Mucosa of rectum (tissue), 2 donors: ENCODE results near the gene PPM1D.
"Not testable (repeated sequence)": the region's sequence is repeated elsewhere in the genome, so short reads cannot be mapped to it uniquely, and the experiment has no call there.

Experiments
- H3K27ac ChIP-seq, 2 donors: one replicate each; pipeline ENCODE4 v1.7.0; 2013; ENCODE audit warnings: inconsistent platforms in 2 of 2, low read depth in 2 of 2, low read length in 2 of 2
- H3K27me3 ChIP-seq, 2 donors: one replicate each; pipeline ENCODE4 v1.7.0; 2013; ENCODE audit warnings: low read length in 2 of 2; ENCODE audit not compliant: control insufficient read depth in 2 of 2, insufficient read depth in 2 of 2
- H3K36me3 ChIP-seq, 2 donors: one replicate each; pipeline ENCODE4 v1.7.0; 2013; ENCODE audit warnings: low read length in 2 of 2; ENCODE audit not compliant: control insufficient read depth in 2 of 2, insufficient read depth in 2 of 2
- H3K4me1 ChIP-seq, 2 donors: one replicate each; pipeline ENCODE4 v1.7.0; 2013; ENCODE audit warnings: low read length in 2 of 2, mild to moderate bottlenecking in 1 of 2; ENCODE audit not compliant: control insufficient read depth in 2 of 2, insufficient read depth in 2 of 2
- H3K4me3 ChIP-seq, 2 donors: one replicate each; pipeline ENCODE4 v1.7.0; 2013; ENCODE audit warnings: low read length in 2 of 2
- H3K9ac ChIP-seq, 2 donors: one replicate each; pipeline ENCODE4 v1.7.0; 2013; ENCODE audit warnings: low read length in 2 of 2, low read depth in 1 of 2, mild to moderate bottlenecking in 1 of 2
- H3K9me3 ChIP-seq, 2 donors: one replicate each; pipeline ENCODE4 v1.7.0; 2013; ENCODE audit warnings: low read length in 2 of 2; ENCODE audit not compliant: control insufficient read depth in 2 of 2
- donor health status: healthy.
- donor health status: Normal muscosa, but diverticular disease.

Gene PPM1D

DNA sequence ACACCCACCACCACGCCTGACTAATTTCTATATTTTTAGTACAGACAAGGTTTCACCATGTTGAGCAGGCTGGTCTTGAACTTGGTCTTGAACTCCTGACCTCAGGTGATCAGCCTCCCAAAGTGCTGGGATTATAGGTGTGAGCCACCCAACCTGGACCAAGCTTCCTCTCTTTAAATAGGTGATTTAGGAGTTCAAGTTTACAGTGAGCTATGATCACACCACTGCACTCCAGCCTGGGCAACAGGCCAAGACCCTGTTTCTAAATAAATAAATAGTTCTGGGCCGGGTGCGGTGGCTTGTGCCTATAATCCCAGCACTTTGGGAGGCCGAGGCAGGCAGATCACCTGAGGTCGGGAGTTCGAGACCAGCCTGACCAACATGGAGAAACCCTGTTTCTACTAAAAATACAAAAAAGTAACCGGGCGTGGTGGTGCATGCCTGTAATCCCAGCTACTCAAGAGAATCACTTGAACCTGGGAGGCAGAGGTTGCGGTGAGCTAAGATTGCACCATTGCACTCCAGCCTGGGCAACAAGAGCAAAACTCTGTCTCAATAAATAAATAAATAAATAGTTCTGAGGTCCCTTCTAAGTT is 6.5 kb upstream of the PPM1D start:
- not testable (repeated sequence) for H3K4me1 ChIP-seq, H3K27ac ChIP-seq, H3K9ac ChIP-seq, H3K27me3 ChIP-seq, H3K36me3 ChIP-seq, H3K4me3 ChIP-seq, H3K9me3 ChIP-seq

DNA sequence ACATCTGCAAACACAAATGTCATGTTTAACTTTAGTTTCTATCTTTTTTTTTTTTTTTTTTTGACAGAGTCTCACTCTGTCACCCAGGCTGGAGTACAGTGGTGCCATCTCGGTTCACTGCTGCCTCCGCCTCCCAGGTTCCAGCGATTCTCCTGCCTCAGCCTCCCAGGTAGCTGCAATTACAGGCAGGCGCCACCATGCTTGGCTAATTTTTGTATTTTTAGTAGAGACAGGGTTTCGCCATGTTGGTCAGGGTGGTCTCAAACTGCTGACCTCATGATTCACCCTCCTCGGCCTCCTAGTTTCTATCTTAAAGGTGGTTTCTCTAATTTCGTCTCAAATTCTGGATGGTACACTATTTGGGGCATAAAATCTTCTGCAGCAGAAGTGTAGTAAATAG is 5.8 kb upstream of the PPM1D start:
- H3K27ac ChIP-seq, H3K9me3 ChIP-seq, H3K27me3 ChIP-seq, H3K36me3 ChIP-seq, H3K4me3 ChIP-seq, H3K4me1 ChIP-seq, H3K9ac ChIP-seq: not testable (repeated sequence)

DNA sequence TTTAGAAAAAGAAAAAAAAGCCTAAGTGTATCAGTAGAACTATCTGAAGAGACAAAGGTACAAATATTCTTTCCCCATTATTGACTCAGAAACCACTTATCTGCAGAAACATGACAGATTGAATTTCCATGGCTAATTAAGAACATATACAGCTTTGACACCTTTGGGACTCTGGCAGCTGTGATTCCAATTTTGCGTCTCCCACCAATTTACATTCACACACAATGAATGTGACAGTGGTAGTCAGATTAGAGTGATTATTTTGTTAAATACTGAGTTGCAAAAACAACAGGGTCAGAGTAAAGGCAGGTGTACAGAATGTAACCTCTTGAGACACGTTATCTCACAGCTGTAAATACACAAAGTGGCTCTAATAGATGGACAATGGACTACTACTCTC is 5.3 kb upstream of the PPM1D start:
- H3K36me3 ChIP-seq = no peaks in the 10 kb centered on the region

DNA sequence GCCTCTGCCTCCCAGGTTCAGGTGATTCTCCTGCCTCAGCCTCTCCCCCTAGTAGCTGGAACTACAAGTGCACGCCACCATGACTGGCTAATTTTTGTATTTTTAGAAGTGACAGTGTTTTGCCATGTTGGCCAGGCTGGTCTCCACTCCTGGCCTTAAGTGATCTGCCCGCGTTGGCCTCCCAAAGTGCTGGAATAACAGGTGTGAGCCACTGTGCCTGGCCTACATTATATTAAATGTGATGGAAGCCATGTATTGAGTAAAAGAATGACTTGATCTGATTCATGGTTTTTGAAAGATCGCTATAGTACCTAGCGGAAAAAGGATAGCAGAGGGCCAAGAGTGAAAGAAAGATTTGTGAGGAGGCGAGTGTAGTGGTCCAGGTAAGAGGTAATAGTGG is 2.7 kb upstream of the PPM1D start:
- Histone ChIP-seq H3K36me3 (no peaks in the 10 kb centered on the region), H3K27ac (no peak overlapping the region), H3K4me3 (no peak overlapping the region), H3K9ac (no peak overlapping the region), H3K9me3 (no peaks in the 10 kb centered on the region), H3K27me3 (no peaks in the 10 kb centered on the region), H3K4me1 (peaks cover 0 to 6% of the 10 kb centered on the region in 2 donors)

More for the DNA sequence above, 5.3 kb upstream of the PPM1D start:
- no peak overlapping the region for H3K4me3 ChIP-seq
- H3K27ac ChIP-seq = no peak overlapping the region
- peaks cover 0 to 6% of the 10 kb centered on the region in 2 donors for H3K4me1 ChIP-seq
- no peak overlapping the region for H3K9ac ChIP-seq
- H3K9me3 ChIP-seq = no peaks in the 10 kb centered on the region
- H3K27me3 ChIP-seq = no peaks in the 10 kb centered on the region

DNA sequence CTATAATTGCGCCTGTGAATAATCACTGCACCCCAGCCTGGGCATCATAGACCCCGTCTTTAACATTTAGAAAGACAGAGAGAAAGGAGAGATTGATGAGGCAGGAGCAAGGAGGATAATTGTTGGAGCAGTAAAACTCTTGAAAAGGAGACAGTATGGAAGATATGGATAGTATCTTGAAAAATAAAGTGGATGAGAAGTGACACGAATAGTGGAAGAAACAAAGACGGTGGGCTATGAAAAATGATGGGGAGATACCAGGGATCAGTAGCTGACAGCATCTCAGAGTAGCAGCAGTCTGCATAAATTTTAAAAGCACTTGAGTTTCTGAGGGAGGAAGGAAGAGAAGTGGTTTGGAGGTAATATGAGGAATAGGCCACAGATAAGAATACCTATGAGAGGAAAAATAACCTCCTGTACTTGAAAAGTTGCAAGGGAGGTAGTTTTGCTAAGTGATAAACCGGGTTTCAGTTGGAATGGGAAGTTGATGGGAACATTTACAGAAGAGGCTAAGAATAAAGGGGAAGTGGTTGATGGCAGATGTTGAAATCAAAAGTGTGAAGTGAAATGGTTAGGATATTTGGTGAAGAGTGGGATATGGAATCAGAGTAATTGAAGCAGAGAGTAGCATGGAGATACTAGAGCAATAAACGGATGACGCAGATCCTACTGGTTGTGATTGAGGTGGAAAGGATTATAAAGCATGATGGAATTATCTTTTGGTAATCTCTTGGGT is 1.8 kb upstream of the PPM1D start:
- peaks cover 3 to 13% of the 10 kb centered on the region in 2 donors for H3K4me1 ChIP-seq
- H3K9ac ChIP-seq = no peak overlapping the region
- H3K4me3 ChIP-seq = no peak overlapping the region
- H3K27me3 ChIP-seq = no peaks in the 10 kb centered on the region
- no peaks in the 10 kb centered on the region for H3K9me3 ChIP-seq
- H3K27ac ChIP-seq = no peak overlapping the region
- H3K36me3 ChIP-seq = no peaks in the 10 kb centered on the region

DNA sequence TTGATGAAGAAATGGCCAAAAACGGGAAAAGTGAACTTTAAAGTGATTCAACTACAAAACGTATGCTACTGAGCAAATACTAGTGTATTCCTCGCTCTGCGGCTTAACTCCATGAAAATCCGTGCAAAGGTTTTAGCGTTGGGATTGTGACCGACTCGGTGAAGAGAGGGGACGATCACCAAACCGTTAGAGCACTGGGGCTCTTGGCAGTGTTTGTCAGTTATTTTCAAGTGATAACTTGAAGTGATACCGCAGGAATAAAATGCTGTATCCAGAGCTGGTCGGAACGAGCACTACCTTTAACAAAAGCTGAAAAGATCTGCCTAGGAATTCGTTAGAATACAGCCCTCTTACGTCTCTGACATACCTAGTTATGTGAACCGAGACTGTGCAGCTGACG is 773 bp upstream of the PPM1D start:
- Histone ChIP-seq H3K36me3 (no peaks in the 10 kb centered on the region), H3K27ac (peak overlapping the region; percentile 94 to 98), H3K4me1 (peaks cover 3 to 13% of the 10 kb centered on the region in 2 donors)

DNA sequence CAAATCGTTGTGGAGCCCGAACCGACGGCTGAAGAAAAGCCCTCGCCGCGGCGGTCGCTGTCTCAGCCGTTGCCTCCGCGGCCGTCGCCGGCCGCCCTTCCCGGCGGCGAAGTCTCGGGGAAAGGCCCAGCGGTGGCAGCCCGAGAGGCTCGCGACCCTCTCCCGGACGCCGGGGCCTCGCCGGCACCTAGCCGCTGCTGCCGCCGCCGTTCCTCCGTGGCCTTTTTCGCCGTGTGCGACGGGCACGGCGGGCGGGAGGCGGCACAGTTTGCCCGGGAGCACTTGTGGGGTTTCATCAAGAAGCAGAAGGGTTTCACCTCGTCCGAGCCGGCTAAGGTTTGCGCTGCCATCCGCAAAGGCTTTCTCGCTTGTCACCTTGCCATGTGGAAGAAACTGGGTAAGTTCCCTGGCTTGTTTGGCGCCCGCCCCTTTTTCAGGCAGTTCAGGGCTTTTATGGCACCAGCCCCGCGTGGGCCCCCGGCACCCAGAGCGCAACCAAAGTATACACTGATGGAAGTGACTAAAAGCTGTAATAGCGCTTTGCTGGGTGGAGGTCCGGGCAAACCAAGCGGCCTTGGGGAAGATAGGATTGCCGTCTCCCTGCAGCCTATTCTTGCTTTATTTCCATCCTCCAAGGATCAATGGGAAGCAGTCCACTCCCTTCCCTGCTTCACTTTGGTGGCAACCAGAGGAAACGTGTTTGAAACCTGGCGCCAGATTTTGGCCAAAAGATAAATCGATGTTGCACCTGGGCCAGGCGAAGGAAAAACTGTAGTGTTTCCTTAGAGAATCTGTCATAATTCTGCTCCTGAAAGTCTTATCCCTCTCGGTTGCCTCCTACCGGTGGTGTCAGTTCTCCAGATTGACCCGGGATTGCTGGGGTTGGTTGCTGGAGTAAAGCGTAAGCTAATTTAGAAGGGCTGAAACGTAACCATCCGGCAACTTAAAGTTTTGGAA is 775 bp downstream of the PPM1D start:
- Histone ChIP-seq H3K27me3 (no peaks in the 10 kb centered on the region), H3K36me3 (no peaks in the 10 kb centered on the region)

More for the DNA sequence above, 773 bp upstream of the PPM1D start:
- no peaks in the 10 kb centered on the region for H3K9me3 ChIP-seq
- H3K4me3 ChIP-seq = peak overlapping the region; percentile 77 to 98
- peak overlapping the region; percentile 94 to 98 for H3K9ac ChIP-seq
- H3K27me3 ChIP-seq = no peaks in the 10 kb centered on the region

DNA sequence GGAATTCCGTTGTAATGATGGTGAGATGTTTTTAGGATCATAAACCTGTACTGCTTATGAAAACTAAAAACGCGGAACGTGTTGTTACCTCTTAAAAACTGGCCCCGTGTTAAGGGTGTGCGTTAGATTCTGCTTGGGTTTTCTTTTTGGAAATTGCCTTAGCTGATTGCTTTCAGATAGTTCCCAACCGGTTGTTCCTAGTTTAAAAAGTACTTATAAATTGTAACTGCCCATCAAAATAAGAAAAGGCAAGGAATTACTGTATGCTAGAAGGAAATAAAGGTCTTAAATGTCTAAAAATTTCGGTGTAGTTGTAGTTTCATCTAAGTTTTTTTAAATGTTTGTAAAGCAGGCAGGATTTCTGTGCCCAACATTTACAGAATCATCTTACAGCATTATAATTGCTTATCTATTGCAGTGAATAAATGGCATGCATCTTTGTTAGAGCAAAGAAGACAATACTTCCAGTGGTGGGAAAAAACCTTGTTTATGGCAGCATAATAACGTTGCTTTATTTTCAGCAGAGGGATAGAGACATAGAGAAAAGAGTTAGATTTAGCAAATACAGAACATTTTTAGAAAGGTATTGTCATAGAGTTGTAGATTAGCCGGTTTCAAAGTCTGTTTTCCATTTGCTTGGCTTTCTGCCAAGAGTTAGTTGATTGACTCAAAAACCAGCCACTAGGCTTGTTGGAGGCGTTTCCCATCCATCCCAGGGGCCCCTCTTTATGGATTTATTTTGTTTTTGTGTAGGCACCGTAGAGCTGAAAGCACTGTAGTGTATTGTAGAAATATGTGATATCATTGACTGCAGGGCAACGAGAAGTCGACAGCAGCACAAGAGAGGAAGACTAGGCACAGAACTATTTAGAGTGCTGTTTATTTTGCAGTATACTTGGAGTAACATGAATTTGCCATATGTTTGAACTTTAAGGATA is 1.7 kb downstream of the PPM1D start:
- H3K9ac ChIP-seq = peak overlapping the region; percentile 76 to 98
- peaks cover 3 to 13% of the 10 kb centered on the region in 2 donors for H3K4me1 ChIP-seq
- peak overlapping the region; percentile 94 to 98 for H3K27ac ChIP-seq
- no peaks in the 10 kb centered on the region for H3K27me3 ChIP-seq
- peak overlapping the region; percentile 77 to 98 for H3K4me3 ChIP-seq
- H3K36me3 ChIP-seq = no peaks in the 10 kb centered on the region
- no peaks in the 10 kb centered on the region for H3K9me3 ChIP-seq

More for the DNA sequence above, 775 bp downstream of the PPM1D start:
- H3K4me1 ChIP-seq = peaks cover 3 to 13% of the 10 kb centered on the region in 2 donors
- peak overlapping the region; percentile 94 to 98 for H3K27ac ChIP-seq
- peak overlapping the region; percentile 77 to 98 for H3K4me3 ChIP-seq
- H3K9ac ChIP-seq = peak overlapping the region; percentile 76 to 98
- H3K9me3 ChIP-seq = no peaks in the 10 kb centered on the region

DNA sequence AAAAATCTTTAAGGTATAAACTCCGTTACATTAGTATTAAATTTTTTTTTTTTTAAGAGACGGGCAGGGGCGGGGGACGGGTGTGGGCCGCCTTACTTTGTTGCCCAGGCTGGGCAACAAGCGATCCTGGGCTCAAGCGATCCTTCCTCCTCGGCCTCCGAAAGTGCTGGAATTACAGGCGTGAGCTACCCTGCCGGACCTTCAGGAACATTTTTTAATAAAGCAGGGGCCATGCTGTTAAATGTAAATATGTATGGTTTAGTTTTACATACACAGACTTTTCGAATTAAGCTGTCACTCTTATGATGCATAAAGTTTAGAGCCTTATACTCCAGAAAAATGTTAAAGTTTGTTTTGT is 2.4 kb downstream of the PPM1D start:
- Histone ChIP-seq H3K4me1 (peaks cover 3 to 13% of the 10 kb centered on the region in 2 donors), H3K9ac (peak overlapping the region; percentile 34 to 98), H3K4me3 (peak overlapping the region; percentile 77 to 98), H3K27me3 (no peaks in the 10 kb centered on the region), H3K36me3 (no peaks in the 10 kb centered on the region), H3K27ac (peak overlapping the region in 1 of 2 donors; percentile 94), H3K9me3 (no peaks in the 10 kb centered on the region)
